NCI-H1092 treated with DMSO at 0.1 percent for 48 hours (cell line): Measurements from ENCODE around the gene TRMO.
"Not testable (repeated sequence)": the region's sequence is repeated elsewhere in the genome, so short reads cannot be mapped to it uniquely, and the experiment has no call there.

Experiments
- DNase-seq: peaks from one replicate; lab custom pipeline; 2025; lab: John Stamatoyannopoulos, UW

TRMO gene, protein sequence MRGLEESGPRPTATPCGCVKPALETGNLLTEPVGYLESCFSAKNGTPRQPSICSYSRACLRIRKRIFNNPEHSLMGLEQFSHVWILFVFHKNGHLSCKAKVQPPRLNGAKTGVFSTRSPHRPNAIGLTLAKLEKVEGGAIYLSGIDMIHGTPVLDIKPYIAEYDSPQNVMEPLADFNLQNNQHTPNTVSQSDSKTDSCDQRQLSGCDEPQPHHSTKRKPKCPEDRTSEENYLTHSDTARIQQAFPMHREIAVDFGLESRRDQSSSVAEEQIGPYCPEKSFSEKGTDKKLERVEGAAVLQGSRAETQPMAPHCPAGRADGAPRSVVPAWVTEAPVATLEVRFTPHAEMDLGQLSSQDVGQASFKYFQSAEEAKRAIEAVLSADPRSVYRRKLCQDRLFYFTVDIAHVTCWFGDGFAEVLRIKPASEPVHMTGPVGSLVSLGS

DNA sequence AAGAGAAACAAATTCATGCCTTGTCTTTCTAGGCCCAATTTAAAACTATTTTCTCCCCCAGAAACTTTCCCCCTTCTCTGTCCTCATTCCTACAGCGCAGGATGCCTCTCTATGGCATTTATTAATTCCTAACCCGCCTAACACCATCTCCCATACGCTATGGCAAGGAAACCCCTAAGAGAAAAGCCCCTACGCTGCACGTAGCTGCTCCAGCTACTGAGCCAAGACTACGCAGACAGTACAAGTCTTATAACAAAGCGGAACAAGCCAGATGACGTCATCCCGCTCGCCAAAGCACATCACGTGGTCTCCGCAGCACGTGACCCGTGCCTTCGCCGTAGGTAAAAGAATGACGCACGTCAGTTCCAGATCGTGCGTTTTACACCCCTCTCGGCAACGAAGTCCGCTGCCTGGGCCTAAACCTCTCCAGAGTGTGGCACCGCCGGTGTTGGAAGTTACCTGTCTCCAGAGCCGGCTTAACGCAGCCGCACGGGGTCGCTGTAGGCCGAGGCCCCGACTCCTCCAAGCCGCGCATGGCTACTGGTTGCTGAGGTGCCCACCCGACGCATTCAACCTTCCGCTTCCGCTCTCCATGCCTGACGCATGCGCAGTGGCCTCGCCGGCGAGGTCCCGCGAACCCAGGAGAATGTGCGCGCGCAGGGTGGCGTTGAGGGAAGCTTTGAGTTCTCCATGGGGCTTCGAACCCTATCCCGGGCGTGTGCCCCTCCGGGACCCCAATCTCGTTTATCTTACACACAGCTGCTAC lies at the start of gene TRMO:
TRMO (minus strand) TSS at position 542 of the 766 bp plus-strand sequence; CDS start at position 535, 7 bp downstream.
- peak; percentile 99 for DNase-seq

GRCh38 chr9:97970165-97970564 lies 47.9 kb upstream of the TRMO start:
- DNase-seq, result no peak

DNA sequence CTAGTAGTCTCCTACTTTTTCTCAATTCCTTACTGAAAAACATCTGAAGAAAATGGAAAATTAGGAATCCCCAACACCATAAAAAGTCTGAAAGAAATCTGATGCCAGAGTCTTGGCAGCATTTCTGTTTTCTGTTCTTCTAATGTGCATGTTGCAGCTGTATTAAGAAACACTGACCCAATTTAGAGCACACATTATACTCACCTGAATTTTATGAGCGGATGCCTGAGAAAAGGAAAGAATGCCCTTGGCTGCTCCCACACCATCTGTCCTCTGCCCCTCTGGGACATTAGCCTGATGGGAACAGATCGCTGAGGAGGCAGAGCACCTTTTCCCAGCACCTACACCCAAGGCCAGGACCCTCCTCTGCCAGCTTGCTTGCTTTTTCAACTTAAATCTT lies 46.7 kb upstream of the TRMO start:
- DNase-seq, result no peak

GRCh38 chr9:97966493-97966892 lies 44.2 kb upstream of the TRMO start:
- no peak for DNase-seq

- no peak for DNase-seq
Observed at GRCh38 chr9:97964901-97965300, 42.6 kb upstream of the TRMO start.

DNA sequence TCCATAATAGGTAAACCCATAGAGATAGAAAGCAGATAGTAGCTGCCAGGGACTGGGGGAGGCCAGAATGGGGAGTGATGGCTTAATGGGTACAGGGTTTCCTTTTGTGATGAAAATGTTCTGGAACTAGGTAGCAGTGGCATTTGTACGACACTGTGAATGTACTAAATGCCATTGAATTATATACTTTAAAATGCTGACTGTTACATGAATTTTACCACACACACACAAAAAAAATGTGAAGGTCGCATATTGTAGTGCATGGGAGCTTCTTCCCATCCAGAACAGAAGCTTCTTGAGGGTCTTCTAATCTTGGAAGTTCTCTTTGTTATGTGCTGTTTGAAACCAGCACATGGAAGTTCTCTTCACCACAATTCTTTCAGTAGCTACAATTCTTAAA lies 40.9 kb upstream of the TRMO start:
- no peak for DNase-seq

DNA sequence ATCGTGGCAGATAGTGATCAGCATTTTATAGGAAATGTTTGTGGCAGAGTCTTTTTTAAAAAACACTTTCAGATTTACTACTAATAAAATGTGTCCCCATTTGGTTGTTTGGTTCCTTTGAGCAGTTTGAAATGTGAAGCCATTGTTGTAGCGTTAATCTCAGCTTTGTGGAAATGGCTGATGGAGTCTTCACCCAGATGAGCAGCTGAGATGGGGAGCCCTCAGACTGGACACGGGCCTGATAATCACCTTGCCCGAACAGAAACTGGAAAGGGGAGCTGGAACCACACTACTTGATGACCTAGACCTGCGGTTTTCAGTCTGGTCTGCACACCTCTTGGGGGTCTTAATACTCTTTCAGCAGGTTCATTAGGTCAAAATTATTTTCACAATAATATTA lies 40.3 kb upstream of the TRMO start:
- DNase-seq, result no peak

DNA sequence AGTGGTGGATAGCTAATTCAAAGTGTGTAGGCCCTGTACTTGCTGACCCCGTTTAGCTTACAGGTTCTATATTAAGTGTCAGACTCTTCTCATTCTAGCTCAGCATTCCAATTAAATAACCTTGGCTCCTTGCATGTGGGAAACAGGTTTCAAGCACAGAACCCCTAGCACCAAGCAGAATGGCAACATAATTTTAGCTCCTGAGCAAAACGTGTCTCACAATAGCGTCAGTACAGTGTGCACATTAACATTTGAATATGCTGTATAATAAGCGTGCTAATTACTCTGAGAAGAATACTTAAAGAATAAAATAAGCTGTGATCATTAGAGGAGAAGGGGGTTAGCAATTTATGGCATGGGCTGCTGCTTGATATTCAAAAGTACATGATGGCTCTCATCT lies 39.8 kb upstream of the TRMO start:
- DNase-seq, result no peak

DNA sequence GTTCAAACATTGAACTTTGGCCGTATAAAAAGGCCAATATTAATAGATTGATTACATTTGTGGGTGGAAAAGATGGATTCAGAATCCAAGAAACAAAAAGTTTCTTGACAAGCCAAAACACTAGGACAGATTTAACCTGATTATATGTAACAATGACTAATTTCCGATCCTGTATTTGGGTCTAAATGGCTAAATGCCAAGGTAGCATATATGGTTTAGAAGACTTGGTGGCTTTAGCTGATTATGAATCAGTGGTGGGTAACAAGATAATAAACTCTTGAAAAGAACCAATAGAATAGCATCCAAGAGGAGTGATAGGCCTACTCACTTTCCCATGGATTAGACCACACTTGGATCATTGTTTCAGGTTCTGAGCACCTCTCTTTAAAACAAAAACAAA lies 39.1 kb upstream of the TRMO start:
- no peak for DNase-seq

- DNase-seq, result not testable (repeated sequence)
Observed at GRCh38 chr9:97960678-97961328, 38.5 kb upstream of the TRMO start.

- no peak for DNase-seq
Observed at GRCh38 chr9:97959585-97959984, 37.3 kb upstream of the TRMO start.

DNA sequence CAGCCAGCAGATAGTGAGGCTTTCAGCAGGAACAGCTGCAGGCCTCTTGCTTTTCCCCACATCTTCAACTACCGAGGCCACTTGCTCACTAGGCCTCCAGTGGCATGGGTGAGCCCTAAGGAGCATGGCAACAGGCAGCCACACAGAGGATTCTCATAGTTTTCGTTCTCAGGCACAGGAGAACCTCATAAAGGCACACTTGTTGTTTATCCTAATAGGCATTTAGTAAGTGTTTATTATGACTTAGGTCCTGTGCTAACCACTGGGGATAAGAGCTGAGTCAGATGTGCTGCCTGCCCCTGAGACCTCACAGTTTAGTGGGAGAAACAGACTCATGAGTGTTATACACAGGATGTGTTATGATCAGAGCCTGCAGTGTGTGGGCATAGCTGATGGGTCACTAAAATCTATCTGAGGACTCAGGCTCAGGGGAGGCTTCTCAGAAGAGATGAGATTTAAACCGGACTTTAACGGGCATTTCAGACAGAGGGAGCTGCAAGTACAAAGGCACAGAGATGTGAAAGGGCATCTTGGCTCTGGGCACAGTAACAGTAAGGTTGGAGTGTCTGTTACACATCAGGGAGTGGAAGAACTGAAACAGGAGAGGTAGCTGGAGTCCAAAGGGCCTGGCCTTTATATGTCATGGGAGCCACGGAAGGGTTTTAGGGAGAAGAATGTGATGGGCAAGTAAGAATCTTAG lies 36.7 kb upstream of the TRMO start:
- no peak for DNase-seq

- DNase-seq, result no peak
Observed at GRCh38 chr9:97956331-97956730, 34.0 kb upstream of the TRMO start.

GRCh38 chr9:97954550-97954989 lies 32.3 kb upstream of the TRMO start:
- DNase-seq, result peak; percentile 67

GRCh38 chr9:97950873-97951272 lies 28.6 kb upstream of the TRMO start:
- not testable (repeated sequence) for DNase-seq

- DNase-seq, result not testable (repeated sequence)
Observed at GRCh38 chr9:97947094-97947493, 24.8 kb upstream of the TRMO start.

- not testable (repeated sequence) for DNase-seq
Observed at GRCh38 chr9:97945470-97945869, 23.2 kb upstream of the TRMO start.

DNA sequence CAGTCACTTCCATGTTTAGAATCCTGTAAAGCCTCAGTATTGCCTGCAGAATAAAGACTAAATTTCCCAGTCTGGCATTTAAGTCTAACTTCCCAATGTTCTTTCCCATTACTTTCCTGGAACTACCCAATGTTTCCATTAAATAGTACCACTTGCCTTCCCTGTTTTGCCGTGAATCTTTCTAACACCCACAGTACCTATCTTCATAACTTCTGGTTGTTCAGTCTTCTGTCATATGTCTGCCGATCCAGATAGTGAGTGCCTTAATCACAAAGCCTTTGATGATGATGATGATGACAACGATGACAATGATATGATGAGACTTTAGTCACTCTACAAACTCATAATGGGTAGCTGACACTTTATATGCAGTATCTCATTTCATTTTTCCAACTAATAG lies 22.3 kb upstream of the TRMO start:
- DNase-seq, result no peak

GRCh38 chr9:97943308-97943855 lies 21.1 kb upstream of the TRMO start:
- no peak for DNase-seq

- no peak for DNase-seq
Observed at GRCh38 chr9:97941323-97941722, 19.0 kb upstream of the TRMO start.

DNA sequence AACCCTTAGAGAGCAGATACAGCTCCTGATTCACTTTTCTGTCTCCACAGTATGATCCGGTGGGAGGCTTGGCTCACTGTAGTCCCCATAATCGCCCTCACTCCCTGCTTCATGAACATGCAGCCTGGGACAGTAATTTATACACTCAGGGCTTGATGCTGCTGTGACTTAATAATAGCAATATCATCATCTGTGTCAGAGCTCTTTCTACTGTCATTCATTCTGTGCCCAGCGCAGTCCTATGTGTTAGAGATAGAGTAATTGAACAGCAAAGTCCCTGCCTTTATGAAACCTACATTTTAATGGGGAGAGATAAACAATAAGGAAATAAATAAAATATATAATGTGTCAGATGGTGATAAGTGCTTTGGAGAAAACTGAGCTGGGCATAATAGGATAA lies 18.4 kb upstream of the TRMO start:
- DNase-seq, result no peak

DNA sequence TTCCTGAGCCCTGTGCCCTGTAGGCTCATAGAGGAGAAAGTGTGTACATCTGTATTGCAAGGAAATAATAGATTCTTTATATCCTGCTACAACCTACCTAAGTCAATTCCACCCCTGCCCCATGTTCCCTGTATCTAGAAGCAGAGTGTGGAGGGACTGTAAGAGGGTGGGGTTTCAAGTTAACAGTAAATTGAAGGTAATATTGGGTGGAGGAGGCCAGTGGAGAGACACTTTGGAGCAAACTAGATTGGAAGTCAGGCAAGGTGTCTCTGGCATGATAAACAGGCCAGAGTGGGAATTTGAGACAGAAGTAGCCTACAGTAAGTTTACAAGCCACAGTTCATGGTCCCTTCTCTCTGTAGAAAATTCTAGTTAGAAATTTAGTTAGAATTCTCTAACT lies 17.9 kb upstream of the TRMO start:
- DNase-seq, result no peak
